ENCODE measurements around the gene SPATA17. TPM values are rescaled to one million over a fixed set of nuclear protein-coding genes. Genes with fewer than 3 reads are reported as not detected.

The SPATA17 gene
- total and polyA plus RNA-seq, 2 of the 13 experiments (the other 11 are each of a cell fraction or from before 2014, with no cell fraction given) = 0.48 to 1.7 TPM

GRCh38 chr1:217899614-217900013 is 268.5 kb downstream of the SPATA17 start:
- Histone ChIP-seq H3K27ac (ENCODE audit: extremely low read length, insufficient read depth, low read length) (no peak overlapping the region), H3K9ac (ENCODE audit: insufficient read depth, low read depth, low read length) (no peak overlapping the region), H3K4me2 (ENCODE audit: low read depth, low read length) (no peak overlapping the region), H2AFZ (ENCODE audit: low read length) (no peak overlapping the region), H3K36me3 (replicated peaks in 1 of 2; ENCODE audit: control insufficient read depth in 1 of 2, insufficient read depth in 2 of 2, low read length in 2 of 2) (no peaks in the 10 kb centered on the region), H4K20me1 (ENCODE audit: insufficient read depth, low read length) (no peaks in the 10 kb centered on the region), H3K79me2 (ENCODE audit: insufficient read depth, low read length) (no peaks in the 10 kb centered on the region), H3K27me3 (ENCODE audit: control insufficient read depth in 1 of 2, insufficient read depth in 2 of 2, low read length in 2 of 2) (no peaks in the 10 kb centered on the region), H3K4me1 (ENCODE audit: insufficient read depth, low read length) (no peaks in the 10 kb centered on the region), H3K9me3 (ENCODE audit: low read length) (no peaks in the 10 kb centered on the region), H3K4me3 (replicated peaks in 1 of 3; ENCODE audit: insufficient read depth in 1 of 3, low read depth in 2 of 3, low read length in 3 of 3) (no peak overlapping the region)
- POLR2A ChIA-PET = no interaction called here
- FAIRE-seq = no peak
- DNase-seq (ENCODE audit: low spot score) = no peak
- CTCF ChIA-PET (ENCODE audit: low intra/inter-chr PET ratio, low total read pairs) = no interaction called here
- ATAC-seq = no peak
- 4% methylated on average over 1 of the region's 1 CpG for WGBS (ENCODE audit: low lambda C conversion rate)
- in situ Hi-C loops (cut with HindIII; ENCODE audit: extremely low pct_ligation_motif_present, low pct_unique_long_range_greater_than_20kb) = no loop called here
- intact Hi-C loops (cut with micrococcal nuclease; ENCODE audit: unreplicated experiment) = no loop called here
- BruUV-seq (replicated peaks) = no TSS peak
- TF ChIP-seq ZNF747 (CRISPR knock-in tag; IDR thresholded peaks at IDR 0.05; ENCODE audit: borderline replicate concordance) = no peak
- no peak for TF ChIP-seq MLXIP (CRISPR knock-in tag; IDR thresholded peaks at IDR 0.05; ENCODE audit: borderline replicate concordance)
- no peak for TF ChIP-seq MTA3 (CRISPR knock-in tag; IDR thresholded peaks at IDR 0.05)
- TF ChIP-seq, protein P1, sequence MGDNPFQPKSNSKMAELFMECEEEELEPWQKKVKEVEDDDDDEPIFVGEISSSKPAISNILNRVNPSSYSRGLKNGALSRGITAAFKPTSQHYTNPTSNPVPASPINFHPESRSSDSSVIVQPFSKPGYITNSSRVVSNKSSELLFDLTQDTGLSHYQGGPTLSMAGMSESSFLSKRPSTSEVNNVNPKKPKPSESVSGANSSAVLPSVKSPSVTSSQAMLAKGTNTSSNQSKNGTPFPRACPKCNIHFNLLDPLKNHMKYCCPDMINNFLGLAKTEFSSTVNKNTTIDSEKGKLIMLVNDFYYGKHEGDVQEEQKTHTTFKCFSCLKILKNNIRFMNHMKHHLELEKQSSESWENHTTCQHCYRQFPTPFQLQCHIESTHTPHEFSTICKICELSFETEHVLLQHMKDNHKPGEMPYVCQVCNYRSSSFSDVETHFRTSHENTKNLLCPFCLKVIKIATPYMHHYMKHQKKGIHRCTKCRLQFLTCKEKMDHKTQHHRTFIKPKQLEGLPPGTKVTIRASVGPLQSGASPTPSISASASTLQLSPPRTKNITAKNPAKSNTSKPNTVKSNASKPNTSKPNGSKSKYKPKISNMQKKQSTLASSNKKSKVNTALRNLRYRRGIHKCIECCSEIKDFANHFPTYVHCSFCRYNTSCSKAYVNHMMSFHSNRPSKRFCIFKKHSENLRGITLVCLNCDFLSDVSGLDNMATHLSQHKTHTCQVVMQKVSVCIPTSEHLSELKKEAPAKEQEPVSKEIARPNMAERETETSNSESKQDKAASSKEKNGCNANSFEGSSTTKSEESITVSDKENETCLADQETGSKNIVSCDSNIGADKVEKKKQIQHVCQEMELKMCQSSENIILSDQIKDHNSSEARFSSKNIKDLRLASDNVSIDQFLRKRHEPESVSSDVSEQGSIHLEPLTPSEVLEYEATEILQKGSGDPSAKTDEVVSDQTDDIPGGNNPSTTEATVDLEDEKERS (CRISPR knock-in tag; IDR thresholded peaks at IDR 0.05) = no peak
- TF ChIP-seq, protein P2, sequence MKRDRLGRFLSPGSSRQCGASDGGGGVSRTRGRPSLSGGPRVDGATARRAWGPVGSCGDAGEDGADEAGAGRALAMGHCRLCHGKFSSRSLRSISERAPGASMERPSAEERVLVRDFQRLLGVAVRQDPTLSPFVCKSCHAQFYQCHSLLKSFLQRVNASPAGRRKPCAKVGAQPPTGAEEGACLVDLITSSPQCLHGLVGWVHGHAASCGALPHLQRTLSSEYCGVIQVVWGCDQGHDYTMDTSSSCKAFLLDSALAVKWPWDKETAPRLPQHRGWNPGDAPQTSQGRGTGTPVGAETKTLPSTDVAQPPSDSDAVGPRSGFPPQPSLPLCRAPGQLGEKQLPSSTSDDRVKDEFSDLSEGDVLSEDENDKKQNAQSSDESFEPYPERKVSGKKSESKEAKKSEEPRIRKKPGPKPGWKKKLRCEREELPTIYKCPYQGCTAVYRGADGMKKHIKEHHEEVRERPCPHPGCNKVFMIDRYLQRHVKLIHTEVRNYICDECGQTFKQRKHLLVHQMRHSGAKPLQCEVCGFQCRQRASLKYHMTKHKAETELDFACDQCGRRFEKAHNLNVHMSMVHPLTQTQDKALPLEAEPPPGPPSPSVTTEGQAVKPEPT (CRISPR knock-in tag; IDR thresholded peaks at IDR 0.05; ENCODE audit: low read depth) = no peak
- no peak for TF ChIP-seq CCDC6 (CRISPR knock-in tag; IDR thresholded peaks at IDR 0.05)
- TF ChIP-seq RNF2 (conservative IDR thresholded peaks at IDR 0.05; ENCODE audit: low read depth) = no peak
- no peak for TF ChIP-seq ZSCAN9 (CRISPR knock-in tag; IDR thresholded peaks at IDR 0.05; ENCODE audit: borderline replicate concordance)
- no peak for TF ChIP-seq TBX2 (CRISPR knock-in tag; IDR thresholded peaks at IDR 0.05; ENCODE audit: borderline replicate concordance)
- no peak for TF ChIP-seq THYN1 (CRISPR knock-in tag; IDR thresholded peaks at IDR 0.05; ENCODE audit: borderline replicate concordance, low read depth)
- no peak for TF ChIP-seq ZNF292 (CRISPR knock-in tag; IDR thresholded peaks at IDR 0.05; ENCODE audit: borderline replicate concordance, low read depth)
- TF ChIP-seq FOSL1 (CRISPR knock-in tag; IDR thresholded peaks at IDR 0.05; ENCODE audit: borderline replicate concordance) = no peak
- no peak for TF ChIP-seq CBX2 (IDR thresholded peaks at IDR 0.05; ENCODE audit: low read depth, low read length)
- TF ChIP-seq CBX2 (CRISPR knock-in tag; IDR thresholded peaks at IDR 0.05; ENCODE audit: low read depth) = no peak
- TF ChIP-seq ZNF30 (CRISPR knock-in tag; IDR thresholded peaks at IDR 0.05) = no peak
- TF ChIP-seq ZMYM4 (CRISPR knock-in tag; IDR thresholded peaks at IDR 0.05) = no peak
- TF ChIP-seq LCORL (IDR thresholded peaks at IDR 0.05) = no peak
- TF ChIP-seq LCORL (CRISPR knock-in tag; IDR thresholded peaks at IDR 0.05) = no peak

All from HepG2 (cell line).